Measurements from ENCODE around the gene DSCAM. TPM values are rescaled to one million over a fixed set of nuclear protein-coding genes. Genes with fewer than 3 reads are reported as not detected.

DSCAM gene
- total RNA-seq, 4 donors from 2014 or later = 0.04 to 0.06 TPM; not detected in 2

DNA sequence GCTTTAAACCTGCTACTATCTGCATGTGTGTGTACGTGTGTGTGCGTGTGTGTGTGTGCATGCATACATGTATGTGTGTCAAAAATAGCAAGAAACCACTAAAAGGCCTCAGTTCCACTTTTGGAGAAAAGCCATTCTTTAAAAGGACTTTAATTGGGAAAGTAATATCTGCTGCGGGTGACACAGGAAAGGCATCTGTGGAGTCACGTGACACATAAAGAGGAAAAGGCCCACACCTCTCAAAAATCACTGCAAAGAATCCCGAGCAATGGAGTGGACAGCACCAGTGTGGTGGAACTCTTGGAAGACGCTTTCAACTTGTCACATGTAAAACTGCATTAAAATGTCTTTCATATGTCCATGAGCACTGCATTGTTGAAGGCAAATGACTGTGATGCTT, 63.6 kb downstream of the DSCAM start:
- no peaks in the 10 kb centered on the region for H3K36me3 ChIP-seq
- intact Hi-C loops (cut with DNase I) = no loop called here
- 82 to 88% methylated on average over 6 of the region's 6 CpGs for WGBS, 2 donors
- no peaks in the 10 kb centered on the region for H3K27me3 ChIP-seq
- no peak overlapping the region for H3K27ac ChIP-seq
- TF ChIP-seq, protein P1, sequence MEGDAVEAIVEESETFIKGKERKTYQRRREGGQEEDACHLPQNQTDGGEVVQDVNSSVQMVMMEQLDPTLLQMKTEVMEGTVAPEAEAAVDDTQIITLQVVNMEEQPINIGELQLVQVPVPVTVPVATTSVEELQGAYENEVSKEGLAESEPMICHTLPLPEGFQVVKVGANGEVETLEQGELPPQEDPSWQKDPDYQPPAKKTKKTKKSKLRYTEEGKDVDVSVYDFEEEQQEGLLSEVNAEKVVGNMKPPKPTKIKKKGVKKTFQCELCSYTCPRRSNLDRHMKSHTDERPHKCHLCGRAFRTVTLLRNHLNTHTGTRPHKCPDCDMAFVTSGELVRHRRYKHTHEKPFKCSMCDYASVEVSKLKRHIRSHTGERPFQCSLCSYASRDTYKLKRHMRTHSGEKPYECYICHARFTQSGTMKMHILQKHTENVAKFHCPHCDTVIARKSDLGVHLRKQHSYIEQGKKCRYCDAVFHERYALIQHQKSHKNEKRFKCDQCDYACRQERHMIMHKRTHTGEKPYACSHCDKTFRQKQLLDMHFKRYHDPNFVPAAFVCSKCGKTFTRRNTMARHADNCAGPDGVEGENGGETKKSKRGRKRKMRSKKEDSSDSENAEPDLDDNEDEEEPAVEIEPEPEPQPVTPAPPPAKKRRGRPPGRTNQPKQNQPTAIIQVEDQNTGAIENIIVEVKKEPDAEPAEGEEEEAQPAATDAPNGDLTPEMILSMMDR (IDR thresholded peaks at IDR 0.05) = no peak
- TF ChIP-seq POLR2A (IDR thresholded peaks at IDR 0.05) = no peak
- no peaks in the 10 kb centered on the region for H3K9me3 ChIP-seq
- H3K4me1 ChIP-seq = no peaks in the 10 kb centered on the region
- DNase-seq = no peak
- no peak overlapping the region for H3K4me3 ChIP-seq

DNA sequence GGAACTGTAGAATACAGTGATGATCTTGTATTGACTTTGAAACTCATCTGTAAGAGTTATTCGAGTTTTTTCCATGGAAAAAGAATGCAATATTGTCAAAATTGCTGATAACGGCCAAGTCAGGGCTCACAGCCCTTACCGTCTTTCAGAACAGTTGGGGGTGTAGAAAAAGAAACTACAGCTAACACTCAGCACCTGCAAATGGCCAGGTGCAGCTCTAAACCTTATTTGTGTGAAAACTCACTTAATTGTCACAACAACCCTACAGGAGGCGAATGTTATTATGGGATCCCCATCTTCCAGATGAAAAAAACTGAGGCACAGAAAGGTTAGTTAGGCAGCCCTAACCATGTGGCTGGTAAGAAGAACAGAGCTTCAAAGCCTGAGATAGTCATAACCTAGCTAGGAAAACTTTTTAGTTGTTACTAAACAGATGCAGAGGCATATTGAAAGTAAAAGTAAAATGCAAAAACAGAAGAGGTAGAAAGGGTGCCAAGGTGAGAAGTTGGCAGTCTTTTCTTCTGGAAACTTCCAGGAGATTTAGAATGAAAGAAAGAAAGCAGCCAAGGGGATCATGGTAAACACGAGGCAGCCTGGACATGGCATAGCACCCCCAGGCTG, 76.4 kb downstream of the DSCAM start:
- TF ChIP-seq, protein P1 (IDR thresholded peaks at IDR 0.05) = no peak
- TF ChIP-seq POLR2A (IDR thresholded peaks at IDR 0.05) = no peak
- Histone ChIP-seq H3K27ac (no peak overlapping the region), H3K27me3 (no peaks in the 10 kb centered on the region), H3K9me3 (no peaks in the 10 kb centered on the region), H3K36me3 (no peaks in the 10 kb centered on the region), H3K4me1 (no peaks in the 10 kb centered on the region), H3K4me3 (no peak overlapping the region)
- no peak for DNase-seq
- intact Hi-C loops (cut with DNase I) = no loop called here
- 48 to 58% methylated on average over 5 of the region's 5 CpGs for WGBS, 2 donors

DNA sequence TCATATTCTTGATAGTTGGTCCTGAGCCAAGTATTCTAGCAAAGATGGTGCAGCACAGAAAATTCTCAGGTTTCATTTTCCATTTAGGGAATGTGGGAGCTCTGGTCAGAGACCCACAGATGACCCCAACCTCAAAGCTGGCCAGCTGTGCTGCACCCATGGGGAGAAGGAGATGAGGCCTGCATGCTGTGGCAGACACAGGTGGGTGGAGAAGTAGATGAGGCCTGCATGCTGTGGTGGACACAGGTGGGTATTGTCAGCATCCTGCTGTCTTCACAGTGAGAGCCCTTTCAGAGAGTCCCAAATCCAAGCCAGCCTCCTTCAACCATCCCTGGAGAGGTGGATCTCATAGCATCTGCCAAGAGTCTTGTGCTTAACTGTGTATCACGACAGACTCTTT, 77.7 kb downstream of the DSCAM start:
- 92 to 94% methylated on average over 1 of the region's 1 CpG for WGBS, 2 donors
- Histone ChIP-seq H3K4me1 (no peaks in the 10 kb centered on the region), H3K27ac (no peak overlapping the region), H3K27me3 (no peaks in the 10 kb centered on the region), H3K36me3 (no peaks in the 10 kb centered on the region), H3K9me3 (no peaks in the 10 kb centered on the region), H3K4me3 (no peak overlapping the region)
- no peak for DNase-seq
- TF ChIP-seq, protein P1 (IDR thresholded peaks at IDR 0.05) = no peak
- no peak for TF ChIP-seq POLR2A (IDR thresholded peaks at IDR 0.05)
- intact Hi-C loops (cut with DNase I) = no loop called here

DNA sequence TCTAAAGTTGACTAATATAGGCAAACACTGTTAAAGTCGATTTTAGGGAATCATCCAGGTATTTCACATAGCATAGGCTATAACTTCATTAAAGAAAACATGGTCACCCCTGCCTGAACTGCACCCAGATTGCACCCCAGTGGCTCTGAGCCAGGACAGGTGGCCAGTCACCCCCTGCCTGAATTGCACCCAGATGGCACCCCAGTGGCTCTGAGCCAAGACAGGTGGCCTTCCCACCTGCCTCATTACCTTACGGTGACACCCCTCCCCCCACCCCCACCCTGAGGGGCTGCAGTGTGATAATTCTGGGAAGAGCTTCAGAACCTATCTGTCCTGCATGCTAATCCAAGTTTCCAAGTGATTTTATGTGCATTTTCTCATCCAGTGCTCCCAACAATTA, 78.9 kb downstream of the DSCAM start:
- H3K4me3 ChIP-seq = no peak overlapping the region
- DNase-seq = no peak
- H3K4me1 ChIP-seq = no peaks in the 10 kb centered on the region
- intact Hi-C loops (cut with DNase I) = no loop called here
- no peaks in the 10 kb centered on the region for H3K9me3 ChIP-seq
- no peaks in the 10 kb centered on the region for H3K36me3 ChIP-seq
- TF ChIP-seq POLR2A (IDR thresholded peaks at IDR 0.05) = no peak
- TF ChIP-seq, protein P1 (IDR thresholded peaks at IDR 0.05) = no peak
- WGBS, 2 donors = 22 to 64% methylated on average over 2 of the region's 2 CpGs
- H3K27ac ChIP-seq = no peak overlapping the region
- no peaks in the 10 kb centered on the region for H3K27me3 ChIP-seq

DNA sequence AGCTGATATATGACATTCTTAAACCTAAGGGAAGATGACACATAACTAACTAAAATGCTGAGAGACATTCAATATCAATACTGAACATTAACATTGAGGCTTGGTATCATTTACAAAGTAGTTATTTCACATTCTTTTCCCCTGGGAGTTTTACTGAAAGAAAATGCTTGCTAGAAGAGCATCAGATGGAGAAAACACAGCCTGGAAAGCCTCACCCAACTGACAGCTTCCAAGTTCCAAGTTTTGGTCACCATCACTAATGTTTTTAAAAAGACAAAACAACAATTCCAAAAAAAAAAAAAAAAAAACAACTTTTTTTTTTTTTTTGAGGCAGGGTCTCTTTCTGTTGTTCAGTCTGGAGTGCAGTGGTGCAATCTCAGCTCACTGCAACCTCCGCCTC, 80.6 kb downstream of the DSCAM start:
- Histone ChIP-seq H3K4me1 (no peaks in the 10 kb centered on the region), H3K4me3 (no peak overlapping the region), H3K9me3 (no peaks in the 10 kb centered on the region), H3K27me3 (no peaks in the 10 kb centered on the region), H3K36me3 (no peaks in the 10 kb centered on the region), H3K27ac (no peak overlapping the region)
- no peak for TF ChIP-seq POLR2A (IDR thresholded peaks at IDR 0.05)
- WGBS, 2 donors = 80 to 100% methylated on average over 1 of the region's 1 CpG
- DNase-seq = no peak
- intact Hi-C loops (cut with DNase I) = no loop called here

DNA sequence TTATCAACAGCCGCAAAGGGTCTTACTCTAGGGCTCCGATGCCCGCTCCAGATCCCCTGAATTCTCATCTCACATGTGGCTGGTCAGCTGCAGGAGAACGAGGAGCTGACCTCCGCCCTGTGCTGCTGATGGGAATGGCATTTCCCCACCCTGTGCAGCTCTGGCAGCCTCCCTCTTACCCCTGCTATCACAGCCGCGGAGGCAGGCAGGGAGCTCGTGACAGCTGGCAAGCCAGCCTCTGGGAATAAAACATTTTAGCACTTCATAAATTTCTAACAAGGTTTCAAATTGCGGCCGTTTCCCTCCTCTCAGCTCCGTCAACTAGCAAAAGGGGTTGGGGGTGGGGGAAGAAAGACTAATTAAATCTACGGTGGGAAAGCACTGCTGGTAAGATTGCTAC, 81.1 kb downstream of the DSCAM start:
- Histone ChIP-seq H3K27ac (no peak overlapping the region), H3K36me3 (no peaks in the 10 kb centered on the region), H3K9me3 (no peaks in the 10 kb centered on the region), H3K4me1 (no peaks in the 10 kb centered on the region), H3K27me3 (no peaks in the 10 kb centered on the region), H3K4me3 (no peak overlapping the region)
- TF ChIP-seq POLR2A (IDR thresholded peaks at IDR 0.05) = no peak
- TF ChIP-seq, protein P1 (IDR thresholded peaks at IDR 0.05) = no peak
- DNase-seq = no peak
- intact Hi-C loops (cut with DNase I) = no loop called here
- WGBS, 2 donors = 25 to 51% methylated on average over 8 to 12 of the region's 12 CpGs
